ENCODE measurements around the gene H2BK1.

GRCh38 chr7:151168003-151168786 lies 42.1 kb downstream of the H2BK1 start:
- TF ChIP-seq POLR2A (IDR thresholded peaks at IDR 0.05; ENCODE audit: extremely low read depth, insufficient read length) (no peak), MYC (IDR thresholded peaks at IDR 0.05; ENCODE audit: low read depth, low read length) (no peak)
